ENCODE results near the gene EGLN2. TPM values are rescaled to one million over a fixed set of nuclear protein-coding genes. Genes with fewer than 3 reads are reported as not detected.
"Not testable (repeated sequence)": the region's sequence is repeated elsewhere in the genome, so short reads cannot be mapped to it uniquely, and the experiment has no call there.

Gene EGLN2
- total RNA-seq, 8 experiments from 2014 or later, result 32.1 to 96.2 (median 65.5) TPM

DNA sequence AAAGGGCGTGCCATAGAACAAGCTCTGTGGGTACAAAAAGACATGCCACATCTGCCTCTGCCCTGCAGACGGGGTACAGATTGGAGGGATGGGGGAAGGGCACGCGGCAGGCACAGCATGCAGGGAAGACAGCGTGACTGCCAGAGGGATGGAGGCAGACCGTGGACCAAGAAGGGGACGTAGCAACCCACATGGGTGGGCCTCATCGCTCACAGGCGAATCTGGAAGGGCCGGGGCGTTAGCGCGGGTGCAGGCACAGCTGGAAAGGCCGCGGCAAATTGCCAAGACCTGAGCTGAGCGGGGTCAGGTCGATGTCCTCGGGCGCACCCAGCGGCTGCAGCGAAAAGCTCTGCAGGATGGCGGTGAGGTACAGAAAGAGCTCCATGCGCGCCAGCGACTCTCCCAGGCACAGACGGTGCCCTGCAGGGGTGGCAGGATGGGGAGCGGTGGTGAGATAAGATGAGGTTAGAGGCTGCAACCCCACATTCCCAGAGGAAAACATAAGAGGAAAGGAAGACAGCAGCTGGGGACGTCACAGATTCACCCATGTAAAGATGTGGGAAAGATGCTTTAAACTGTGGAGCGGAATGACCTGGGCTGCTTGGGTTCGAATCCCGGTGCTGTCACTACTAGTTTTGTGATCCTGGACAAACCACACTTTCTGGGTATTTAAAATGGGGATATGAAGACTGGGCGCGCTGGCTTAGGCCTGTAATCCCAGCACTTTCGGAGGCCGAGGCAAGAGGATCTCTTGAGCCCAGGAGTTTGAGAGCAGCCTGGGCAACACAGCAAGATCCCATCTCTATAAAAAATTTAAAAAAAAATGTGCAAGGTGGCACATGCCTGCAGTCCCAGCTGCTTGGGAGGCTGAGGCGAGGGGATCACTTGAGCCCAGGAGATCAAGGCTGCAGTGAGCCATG is 19.7 kb downstream of the EGLN2 start:
- H3K4me3 ChIP-seq, result peak overlapping the region in 3 of 5 donors; percentile 14 to 27 (median 14)
- not testable (repeated sequence) for H3K4me1 ChIP-seq (replicated peaks in 1 of 2); H3K27ac ChIP-seq
- ATAC-seq (replicated peaks in 6 of 8), result peak; percentile 77 to 97 (median 92)
- in situ Hi-C loops (cut with MboI; ENCODE audit: low pct_unique_long_range_greater_than_20kb in 2 of 9, low sequenced_read_pairs in 9 of 9, unreplicated experiment in 9 of 9), result loop anchor here in 5 of 9 experiments (25.0 kb wide), 1 partner anchor 156 kb away; no protein-coding TSS in a partner anchor
- 80 to 100% (median 88%) methylated on average over 1 to 8 of the region's 36 CpGs; no CpG with 5 or more reads in 7 of the 10 experiments for WGBS, 10 experiments

DNA sequence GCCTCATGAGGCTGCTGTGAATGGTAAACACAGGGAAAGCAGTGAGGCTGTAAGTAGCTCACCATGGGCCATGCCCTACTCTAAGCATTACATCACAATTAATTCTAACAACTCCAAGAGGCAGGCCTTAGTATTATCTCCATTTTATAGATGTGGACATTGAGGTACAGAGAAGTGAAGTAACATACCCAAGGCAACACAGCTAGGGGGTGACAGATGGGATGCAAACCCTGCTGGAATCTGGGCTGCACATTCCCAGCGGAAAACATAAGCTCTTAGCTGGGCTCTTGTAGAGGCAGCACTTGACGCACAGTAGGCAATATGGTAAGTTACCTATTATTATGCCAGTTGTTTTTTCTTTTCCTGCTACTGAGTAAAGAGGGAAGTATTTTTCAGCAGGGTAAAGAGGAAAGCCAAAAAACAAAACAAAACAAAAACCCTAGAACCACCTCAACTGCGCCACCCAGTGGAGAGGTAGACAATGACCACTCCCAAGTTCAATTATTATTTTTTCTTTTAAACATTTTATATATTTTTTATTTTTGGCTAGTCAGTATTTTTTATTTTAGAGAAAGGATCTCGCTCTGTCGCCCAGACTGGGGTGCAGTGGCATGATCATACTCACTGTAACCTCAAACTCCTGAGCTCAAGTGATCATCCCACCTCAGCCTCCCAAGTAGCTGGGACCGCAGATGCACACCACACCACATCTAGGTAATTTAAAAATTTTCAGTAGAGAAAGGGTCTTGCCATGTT is 20.7 kb downstream of the EGLN2 start:
- H3K4me3 ChIP-seq; H3K27ac ChIP-seq; H3K4me1 ChIP-seq (replicated peaks in 1 of 2): not testable (repeated sequence)
- 0 to 92% (median 38%) methylated on average over 2 to 5 of the region's 6 CpGs for WGBS, 10 experiments
- in situ Hi-C loops (cut with MboI; ENCODE audit: low pct_unique_long_range_greater_than_20kb in 2 of 9, low sequenced_read_pairs in 9 of 9, unreplicated experiment in 9 of 9), result loop anchor here in 5 of 9 experiments (25.0 kb wide), 1 partner anchor 157 kb away; no protein-coding TSS in a partner anchor
- ATAC-seq (replicated peaks in 6 of 8), result peak in 1 of 8 experiments; percentile 8

DNA sequence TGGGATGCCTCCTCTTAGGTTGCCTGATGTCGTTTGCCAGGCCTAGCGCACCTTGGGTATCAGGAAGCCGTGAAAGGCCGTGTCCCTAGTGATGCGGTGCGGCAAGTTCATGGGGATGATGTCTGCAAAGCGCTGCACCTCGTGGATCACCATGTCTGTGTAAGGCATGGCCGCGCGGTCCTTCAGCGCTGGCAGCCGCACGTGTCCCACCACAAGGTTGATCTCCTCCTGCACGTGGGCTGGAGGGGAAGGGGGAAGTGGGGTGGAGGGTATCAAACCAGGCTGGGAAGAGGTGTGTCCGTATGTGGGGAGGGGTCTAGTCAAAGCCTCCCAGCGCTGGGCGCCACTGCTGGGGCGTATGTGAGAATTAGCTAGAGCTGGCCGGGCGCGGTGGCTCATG is 23.2 kb downstream of the EGLN2 start:
- WGBS, 10 experiments, result 83 to 100% (median 100%) methylated on average over 1 to 4 of the region's 22 CpGs; no CpG with 5 or more reads in 5 of the 10 experiments
- Histone ChIP-seq H3K4me1 (replicated peaks in 1 of 2) (peaks cover 3 to 7% of the 10 kb centered on the region in 2 donors), H3K4me3 (no peak overlapping the region), H3K27ac (no peak overlapping the region)
- in situ Hi-C loops (cut with MboI; ENCODE audit: low pct_unique_long_range_greater_than_20kb in 2 of 9, low sequenced_read_pairs in 9 of 9, unreplicated experiment in 9 of 9), result loop anchor here in 5 of 9 experiments (25.0 kb wide), 1 partner anchor 160 kb away; no protein-coding TSS in a partner anchor
- ATAC-seq (replicated peaks in 6 of 8), result no peak

DNA sequence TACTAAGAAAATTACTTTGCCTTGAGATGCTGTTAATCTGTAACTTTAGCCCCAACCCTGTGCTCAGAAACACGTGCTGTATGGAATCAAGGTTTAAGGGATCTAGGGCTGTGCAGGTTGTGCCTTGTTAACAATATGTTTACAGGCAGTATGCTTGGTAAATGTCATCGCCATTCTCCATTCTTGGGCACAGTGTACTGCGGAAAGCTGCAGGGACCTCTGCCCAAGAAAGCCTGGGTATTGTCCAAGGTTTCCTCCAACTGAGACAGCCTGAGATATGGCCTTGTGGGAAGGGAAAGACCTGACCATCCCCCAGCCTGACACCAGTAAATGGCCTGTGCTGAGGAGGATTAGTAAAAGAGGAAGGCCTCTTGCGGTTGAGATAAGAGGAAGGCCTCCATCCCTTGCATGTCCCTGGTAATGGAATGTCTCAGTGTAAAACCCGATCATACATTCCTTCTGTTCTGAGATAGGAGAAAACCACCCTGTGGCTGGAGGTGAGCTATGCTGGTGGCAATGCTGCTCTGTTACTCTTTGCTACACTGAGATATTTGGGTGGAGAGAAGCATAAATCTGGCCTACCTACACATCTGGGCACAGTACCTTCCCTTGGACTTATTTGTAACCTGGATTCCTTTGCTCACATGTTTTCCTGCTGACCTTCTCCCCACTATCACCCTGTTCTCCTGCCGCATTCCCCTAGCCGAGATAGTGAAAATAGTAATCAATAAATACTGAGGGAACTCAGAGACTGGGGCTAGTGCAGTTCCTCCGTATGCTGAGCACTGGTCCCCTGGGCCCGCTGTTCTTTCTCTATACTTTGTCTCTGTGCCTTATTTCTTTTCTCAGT is 23.9 kb downstream of the EGLN2 start:
- not testable (repeated sequence) for H3K27ac ChIP-seq; ATAC-seq (replicated peaks in 6 of 8); H3K4me3 ChIP-seq; H3K4me1 ChIP-seq (replicated peaks in 1 of 2)
- WGBS, 10 experiments, result 40 to 75% (median 69%) methylated on average over 1 to 6 of the region's 9 CpGs; no CpG with 5 or more reads in 1 of the 10 experiments
- in situ Hi-C loops (cut with MboI; ENCODE audit: low pct_unique_long_range_greater_than_20kb in 2 of 9, low sequenced_read_pairs in 9 of 9, unreplicated experiment in 9 of 9), result loop anchor here in 5 of 9 experiments (25.0 kb wide), 1 partner anchor 161 kb away; no protein-coding TSS in a partner anchor

DNA sequence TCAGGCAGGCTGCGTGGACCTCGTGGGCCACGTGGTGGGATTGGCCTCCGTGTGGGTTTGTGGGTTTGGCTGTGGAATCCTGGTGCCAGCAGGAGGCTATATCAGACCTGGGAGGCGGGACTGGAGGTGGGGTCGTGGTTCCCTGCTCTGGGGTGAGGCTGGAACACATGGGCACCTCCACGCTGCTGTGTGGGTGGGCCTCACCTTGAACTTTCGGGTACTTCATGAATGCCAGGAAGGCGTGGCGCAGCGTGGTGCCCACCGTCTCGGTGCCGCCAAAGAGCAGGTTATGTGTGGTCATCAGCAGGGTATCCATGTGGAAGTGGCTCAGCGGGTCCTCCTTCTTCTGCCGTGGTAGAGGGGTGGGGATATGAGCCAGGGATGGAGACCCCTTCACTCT is 25.9 kb downstream of the EGLN2 start:
- WGBS, 10 experiments, result 100% methylated on average over 1 of the region's 16 CpGs; no CpG with 5 or more reads in 9 of the 10 experiments
- in situ Hi-C loops (cut with MboI; ENCODE audit: low pct_unique_long_range_greater_than_20kb in 2 of 9, low sequenced_read_pairs in 9 of 9, unreplicated experiment in 9 of 9), result loop anchor here in 5 of 9 experiments (25.0 kb wide), 1 partner anchor 163 kb away; no protein-coding TSS in a partner anchor
- not testable (repeated sequence) for H3K4me1 ChIP-seq (replicated peaks in 1 of 2); ATAC-seq (replicated peaks in 6 of 8); H3K27ac ChIP-seq; H3K4me3 ChIP-seq

DNA sequence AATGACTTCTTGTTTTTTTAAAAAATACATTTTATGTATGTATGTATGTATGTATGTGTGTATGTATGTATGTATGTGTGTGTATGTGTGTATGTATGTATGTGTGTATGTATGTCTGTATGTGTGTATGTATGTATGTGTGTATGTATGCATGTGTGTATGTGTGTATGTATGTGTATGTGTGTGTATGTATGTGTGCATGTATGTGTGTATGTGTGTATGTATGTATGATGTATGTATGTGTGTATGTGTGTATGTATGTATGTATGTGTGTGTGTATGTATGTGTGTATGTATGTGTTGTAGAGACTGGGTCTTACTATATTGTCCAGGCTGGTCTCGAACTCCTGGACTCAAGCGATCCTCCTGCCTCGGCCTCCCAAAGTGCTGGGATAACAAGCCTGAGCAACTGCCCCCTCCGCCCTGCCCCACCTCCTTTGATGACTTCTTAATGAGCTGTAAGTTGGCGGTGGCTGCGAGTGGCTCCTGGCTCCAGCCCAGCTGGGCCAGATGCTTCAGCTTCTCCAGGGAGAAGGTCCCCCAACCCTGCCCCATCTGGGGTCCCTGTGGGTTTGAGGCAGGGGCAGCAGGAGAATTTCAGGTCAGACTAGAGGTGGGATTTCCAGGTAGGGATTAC is 26.6 kb downstream of the EGLN2 start:
- ATAC-seq (replicated peaks in 6 of 8); H3K27ac ChIP-seq; in situ Hi-C loops (cut with MboI; ENCODE audit: low pct_unique_long_range_greater_than_20kb in 2 of 9, low sequenced_read_pairs in 9 of 9, unreplicated experiment in 9 of 9); H3K4me3 ChIP-seq; H3K4me1 ChIP-seq (replicated peaks in 1 of 2): not testable (repeated sequence)
- no CpG with 5 or more reads among the region's 6 CpGs for WGBS, 10 experiments

DNA sequence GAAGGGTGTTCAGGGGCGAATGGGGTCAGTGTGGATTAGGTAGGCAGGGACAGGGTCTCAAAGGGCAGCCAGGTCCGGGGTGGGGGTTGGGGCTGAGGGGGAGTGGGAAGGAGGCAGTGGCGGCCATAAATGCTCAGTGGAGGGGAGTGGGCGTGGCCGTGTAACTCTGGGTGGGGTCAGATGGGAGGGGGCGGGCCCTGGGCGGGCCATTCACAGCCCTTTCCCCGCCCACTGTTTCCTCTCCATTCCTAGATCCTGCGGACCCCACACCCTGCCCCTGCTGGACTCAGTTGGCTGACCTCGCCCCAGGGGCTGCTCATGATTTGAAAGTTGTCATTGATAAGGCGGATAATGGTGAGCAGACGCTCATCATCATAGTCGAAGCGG is 27.3 kb downstream of the EGLN2 start:
- 87% methylated on average over 3 of the region's 14 CpGs; no CpG with 5 or more reads in 9 of the 10 experiments for WGBS, 10 experiments
- H3K4me1 ChIP-seq (replicated peaks in 1 of 2); H3K4me3 ChIP-seq; in situ Hi-C loops (cut with MboI; ENCODE audit: low pct_unique_long_range_greater_than_20kb in 2 of 9, low sequenced_read_pairs in 9 of 9, unreplicated experiment in 9 of 9); H3K27ac ChIP-seq; ATAC-seq (replicated peaks in 6 of 8): not testable (repeated sequence)

DNA sequence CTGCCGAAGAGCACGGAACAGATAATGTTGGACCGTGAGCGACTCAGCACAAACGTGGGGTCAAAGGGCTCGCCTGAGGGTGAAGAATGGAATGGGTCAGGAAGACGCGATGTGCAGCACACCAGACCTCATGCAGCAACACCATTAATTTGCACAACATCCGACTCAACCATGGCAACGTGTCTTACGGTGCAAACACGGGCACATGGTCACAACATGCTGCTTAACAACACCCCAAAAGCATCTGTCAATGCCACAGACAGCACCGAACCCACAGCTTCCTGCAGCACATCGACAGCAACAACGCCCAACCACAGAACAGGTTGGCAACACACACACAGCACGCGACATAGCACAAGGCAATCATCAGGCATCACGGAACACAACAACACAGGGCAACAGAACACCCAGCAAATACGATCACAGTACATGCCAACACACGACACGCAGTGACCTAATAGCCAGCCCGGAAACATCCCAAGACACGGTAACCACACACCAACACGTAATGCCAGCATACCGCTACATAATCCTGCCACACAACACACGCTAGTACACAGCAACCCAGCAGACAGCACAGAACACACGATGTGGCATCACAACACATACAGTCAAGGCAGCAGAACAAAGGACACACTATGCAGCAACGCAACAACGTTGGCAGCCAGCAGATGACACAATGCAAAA is 27.9 kb downstream of the EGLN2 start:
- H3K27ac ChIP-seq; ATAC-seq (replicated peaks in 6 of 8); in situ Hi-C loops (cut with MboI; ENCODE audit: low pct_unique_long_range_greater_than_20kb in 2 of 9, low sequenced_read_pairs in 9 of 9, unreplicated experiment in 9 of 9); H3K4me3 ChIP-seq; H3K4me1 ChIP-seq (replicated peaks in 1 of 2): not testable (repeated sequence)
- WGBS, 10 experiments, result 25 to 100% (median 88%) methylated on average over 1 to 13 of the region's 29 CpGs; no CpG with 5 or more reads in 2 of the 10 experiments

DNA sequence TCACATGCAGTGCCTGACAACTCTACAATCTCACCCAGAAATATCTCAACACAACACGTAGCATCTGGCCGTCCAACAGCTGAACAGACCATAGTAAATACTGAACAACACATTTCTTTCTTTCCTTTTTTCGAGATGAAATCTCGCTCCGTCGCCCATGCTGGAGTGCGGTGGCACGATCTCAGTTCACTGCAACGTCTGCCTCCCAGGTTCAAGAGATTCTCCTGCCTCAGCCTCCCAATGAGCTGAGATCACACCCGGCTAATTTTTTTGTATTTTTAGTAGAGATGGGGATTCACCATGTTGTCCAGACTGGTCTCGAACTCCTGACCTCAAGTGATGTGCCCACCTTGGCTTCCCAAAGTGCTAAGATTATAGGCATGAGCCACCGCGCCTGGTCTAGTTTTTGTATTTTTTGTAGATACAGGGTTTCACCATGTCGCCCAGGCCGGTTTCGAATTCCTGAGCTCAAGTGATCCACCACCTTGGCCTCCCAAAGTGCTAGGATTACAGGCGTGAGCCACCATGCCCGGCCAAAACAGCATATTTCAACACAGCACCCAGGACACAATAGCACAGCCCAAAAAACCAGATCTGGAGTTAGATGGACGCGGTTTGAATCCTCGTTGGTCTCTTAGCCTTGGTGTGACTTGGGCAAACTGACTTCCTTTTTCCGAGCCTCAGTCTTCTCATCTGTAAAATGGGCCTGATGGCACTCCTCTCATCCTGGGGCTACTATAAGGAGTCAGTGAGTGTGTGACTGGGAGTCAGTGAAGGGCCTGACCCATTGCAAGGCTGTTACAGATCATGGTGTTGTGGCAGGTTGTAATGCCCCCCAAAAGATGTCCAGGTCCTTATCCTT is 28.6 kb downstream of the EGLN2 start:
- in situ Hi-C loops (cut with MboI; ENCODE audit: low pct_unique_long_range_greater_than_20kb in 2 of 9, low sequenced_read_pairs in 9 of 9, unreplicated experiment in 9 of 9), result no loop called here
- no peak overlapping the region for H3K4me3 ChIP-seq
- WGBS, 10 experiments, result 87 to 100% (median 94%) methylated on average over 4 to 14 of the region's 22 CpGs; no CpG with 5 or more reads in 2 of the 10 experiments
- ATAC-seq (replicated peaks in 6 of 8), result no peak
- H3K4me1 ChIP-seq (replicated peaks in 1 of 2), result no peaks in the 10 kb centered on the region
- no peak overlapping the region for H3K27ac ChIP-seq

DNA sequence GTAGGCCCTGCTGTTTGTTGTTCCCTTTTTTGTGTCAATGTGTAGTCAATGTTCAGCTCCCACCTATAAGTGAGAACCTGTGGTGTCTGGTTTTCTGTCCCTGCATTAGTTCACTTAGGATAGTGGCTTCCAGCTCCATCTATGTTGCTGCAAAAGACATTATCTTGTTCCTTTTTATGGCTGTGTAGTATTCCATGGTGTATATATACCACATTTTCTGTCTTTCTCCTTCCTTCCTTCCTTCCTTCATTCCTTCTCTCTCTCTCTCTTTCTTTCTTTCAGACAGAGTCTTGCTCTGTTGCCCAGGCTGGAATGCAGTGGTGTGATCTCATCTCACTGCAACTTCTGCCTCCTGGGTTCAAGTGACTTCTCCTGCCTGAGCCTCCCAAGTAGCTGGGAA is 30.2 kb downstream of the EGLN2 start:
- no peak for ATAC-seq (replicated peaks in 6 of 8)
- H3K27ac ChIP-seq, result no peak overlapping the region
- peaks cover 0 to 2% of the 10 kb centered on the region in 2 donors for H3K4me1 ChIP-seq (replicated peaks in 1 of 2)
- no peak overlapping the region for H3K4me3 ChIP-seq
- in situ Hi-C loops (cut with MboI; ENCODE audit: low pct_unique_long_range_greater_than_20kb in 2 of 9, low sequenced_read_pairs in 9 of 9, unreplicated experiment in 9 of 9), result no loop called here

DNA sequence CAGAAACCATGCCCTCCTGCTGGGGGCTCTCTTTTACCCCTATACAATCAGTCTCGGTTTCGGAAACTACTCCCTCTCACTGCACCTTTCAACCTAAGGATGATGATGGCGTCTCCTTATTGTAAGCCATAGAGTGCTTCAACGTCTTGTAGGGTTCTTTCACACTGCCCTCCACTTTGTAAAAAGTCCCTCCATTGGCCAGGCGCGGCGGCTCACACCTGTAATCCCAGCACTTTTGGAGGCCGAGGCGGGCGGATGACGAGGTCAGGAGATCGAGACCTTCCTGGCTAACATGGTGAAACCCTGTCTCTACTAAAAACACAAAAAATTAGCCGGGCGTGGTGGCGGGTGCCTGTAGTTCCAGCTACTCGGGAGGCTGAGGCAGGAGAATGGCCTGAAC is 31.8 kb downstream of the EGLN2 start:
- in situ Hi-C loops (cut with MboI; ENCODE audit: low pct_unique_long_range_greater_than_20kb in 2 of 9, low sequenced_read_pairs in 9 of 9, unreplicated experiment in 9 of 9); H3K4me3 ChIP-seq; ATAC-seq (replicated peaks in 6 of 8); H3K27ac ChIP-seq; H3K4me1 ChIP-seq (replicated peaks in 1 of 2): not testable (repeated sequence)
- 50 to 100% (median 94%) methylated on average over 2 to 8 of the region's 16 CpGs; no CpG with 5 or more reads in 5 of the 10 experiments for WGBS, 10 experiments

Measured in motor neuron (in vitro differentiated cells).